Body of pancreas (tissue), 4 donors: ENCODE data around the gene NKD1.
"Not testable (repeated sequence)": the region's sequence is repeated elsewhere in the genome, so short reads cannot be mapped to it uniquely, and the experiment has no call there.

Source experiments
- CTCF ChIP-seq, 7 experiments: fragments of 450-650 bp in 4 of 7; fragments of 200-600 bp in 3 of 7; sonication (generic) in 3 of 7; IDR thresholded peaks; one replicate each; pipeline ENCODE4 v1.5.1; 2016 to 2019; ENCODE audit warnings: antibody characterized with exemption in 7 of 7
- POLR2A ChIP-seq, 3 donors: fragments of 450-650 bp; IDR thresholded peaks; one replicate each; pipeline ENCODE4 v1.6.1; 2016; ENCODE audit warnings: antibody characterized with exemption in 3 of 3, mild to moderate bottlenecking in 2 of 3

GRCh38 chr16:50503868-50504531, 44.2 kb upstream of the NKD1 start:
- TF ChIP-seq CTCF, POLR2A (IDR thresholded peaks at IDR 0.05): not testable (repeated sequence)
